HG03442 (cell line): Measurements from ENCODE around the gene IRF2BPL.
"Not testable (repeated sequence)": the region's sequence is repeated elsewhere in the genome, so short reads cannot be mapped to it uniquely, and the experiment has no call there.

Experiments
- ATAC-seq: cut with Tn5 transposase; IDR thresholded peaks from one replicate; pipeline ENCODE4 v1.9.1; 2021; ENCODE audit warnings: mild to moderate bottlenecking, moderate library complexity; ENCODE audit not compliant: unreplicated experiment

The IRF2BPL gene

GRCh38 chr14:77036484-77037214 is 8.1 kb upstream of the IRF2BPL start:
- no peak for ATAC-seq

DNA sequence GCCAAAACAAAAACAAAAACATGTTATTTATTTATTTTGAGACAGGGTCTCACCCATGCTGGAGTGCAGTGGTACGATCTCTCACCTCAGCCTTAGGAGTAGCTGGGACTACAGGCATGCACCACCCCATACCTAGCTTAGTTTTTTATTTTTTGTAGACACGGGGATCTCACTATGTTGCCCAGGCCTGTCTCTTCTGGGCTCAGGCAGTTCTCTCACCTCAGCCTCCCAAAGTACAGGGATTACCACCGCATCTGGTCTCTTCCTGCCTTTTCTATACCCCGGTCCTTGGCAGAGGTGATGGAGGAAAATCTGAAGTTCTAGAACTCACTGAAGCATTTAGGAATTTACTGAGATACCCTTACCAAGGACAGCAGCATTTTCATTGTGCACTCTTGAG is 6.8 kb upstream of the IRF2BPL start:
- ATAC-seq: no peak

- ATAC-seq: peak; percentile 73
Observed at GRCh38 chr14:77033622-77034589, 5.4 kb upstream of the IRF2BPL start.

GRCh38 chr14:77032844-77033621 is 4.5 kb upstream of the IRF2BPL start:
- no peak for ATAC-seq

DNA sequence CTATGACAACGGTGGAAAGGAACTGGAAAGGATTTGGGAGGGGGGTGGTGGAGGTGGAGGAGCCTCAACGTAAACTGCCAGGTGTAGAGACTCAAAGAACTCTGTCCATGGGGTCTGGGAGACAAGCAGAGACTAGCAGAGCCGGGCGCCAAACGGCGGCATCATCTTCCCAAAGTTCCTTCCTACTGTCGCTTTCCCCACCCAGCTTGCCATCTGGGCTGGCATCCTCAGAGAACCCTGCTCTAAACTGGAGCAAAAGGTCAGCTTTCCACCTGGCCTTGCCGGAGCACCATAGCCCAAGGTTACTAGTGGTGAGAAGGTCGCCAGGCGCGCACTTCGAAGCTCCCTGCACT is 4.0 kb upstream of the IRF2BPL start:
- no peak for ATAC-seq

- no peak for ATAC-seq
Observed at GRCh38 chr14:77031759-77032490, 3.4 kb upstream of the IRF2BPL start.

GRCh38 chr14:77027538-77028383 is 747 bp downstream of the IRF2BPL start:
- ATAC-seq: peak; percentile 25

DNA sequence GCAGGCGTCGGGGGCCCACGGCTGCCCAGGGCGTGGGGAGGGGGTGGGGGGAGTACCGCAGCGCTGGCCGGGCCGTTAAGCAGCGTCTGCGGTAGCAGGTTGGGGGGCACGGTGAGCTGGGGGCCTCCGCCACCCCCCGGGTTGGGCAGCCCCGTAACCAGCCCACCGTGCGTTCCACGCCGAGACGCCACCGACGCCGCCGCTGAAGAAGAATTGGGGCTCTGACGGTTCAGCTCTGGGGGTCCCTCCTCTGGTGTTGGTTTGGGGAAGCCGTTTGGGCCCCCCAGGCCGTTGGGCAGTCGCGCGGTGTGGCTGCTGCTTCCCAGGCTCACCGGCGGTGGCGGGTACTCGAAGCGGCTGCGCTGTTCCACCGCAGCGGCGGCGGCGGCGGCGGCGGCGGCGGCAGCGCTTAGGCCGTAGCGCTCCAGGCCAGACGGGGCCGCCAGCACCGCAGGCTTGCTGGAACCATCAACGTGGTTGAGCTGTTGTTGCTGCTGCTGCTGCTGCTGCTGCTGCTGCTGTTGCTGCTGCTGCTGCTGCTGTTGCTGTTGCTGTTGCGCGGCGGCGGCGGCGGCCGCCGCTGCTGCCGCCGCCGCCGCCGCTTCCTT is 1.5 kb downstream of the IRF2BPL start:
- ATAC-seq: no peak

DNA sequence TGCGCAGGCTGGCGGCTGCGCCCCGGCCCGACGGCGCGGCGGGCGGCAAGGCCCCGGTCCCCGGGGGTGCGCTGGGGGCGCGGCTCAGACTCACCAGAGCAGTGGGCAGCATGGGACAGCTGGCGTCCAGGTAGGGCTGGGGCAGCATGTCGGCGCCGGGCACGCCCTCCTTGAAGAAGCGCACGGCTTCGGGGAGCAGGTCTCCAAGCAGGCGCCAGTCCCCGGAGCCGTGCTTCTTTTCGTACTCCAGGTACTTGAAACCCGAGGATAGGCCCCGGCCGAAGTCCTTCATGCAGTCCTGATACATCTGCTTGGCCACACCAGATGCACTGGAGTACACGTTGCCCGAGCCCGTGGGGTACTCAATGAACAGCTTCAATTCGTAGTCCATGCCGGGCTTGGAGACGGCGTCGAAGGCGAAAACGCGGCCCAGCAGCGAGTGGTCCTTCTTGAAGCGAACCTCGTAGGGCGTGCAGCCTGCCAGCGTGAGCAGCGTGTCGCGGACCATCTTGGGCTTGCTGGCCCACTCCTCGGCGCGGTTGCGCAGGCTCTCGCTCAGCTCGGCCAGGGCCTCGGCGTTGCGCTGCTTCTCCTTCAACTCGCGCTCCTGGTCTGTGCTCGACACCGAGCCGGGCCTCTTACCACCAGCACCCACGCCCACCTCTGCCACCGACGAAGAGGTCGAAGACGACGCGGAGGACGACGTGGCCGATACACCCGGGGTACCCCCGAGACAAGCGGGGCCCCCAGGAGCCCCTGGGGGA is 2.2 kb downstream of the IRF2BPL start:
- ATAC-seq: no peak

DNA sequence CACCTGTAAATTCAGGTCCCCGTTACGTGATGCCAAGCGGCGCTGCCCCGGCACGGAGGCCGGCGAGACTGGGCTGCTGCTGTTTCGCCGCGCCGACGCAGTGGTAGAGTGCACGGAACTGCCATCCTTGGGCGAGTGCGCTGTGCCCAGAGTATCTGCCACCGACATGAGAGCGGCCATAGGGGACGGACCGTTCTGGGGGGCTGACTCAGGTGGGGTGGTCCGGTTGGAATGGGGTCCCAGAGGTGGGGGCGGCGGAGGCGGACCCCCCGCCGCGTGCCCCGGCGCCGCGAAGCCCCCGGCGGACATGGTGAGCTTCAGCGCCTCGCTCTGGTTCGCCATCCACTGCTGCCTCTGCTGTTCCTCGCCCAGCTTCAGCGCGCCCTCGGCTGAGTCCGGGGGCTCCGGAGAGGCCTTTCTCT is 2.8 kb downstream of the IRF2BPL start:
- ATAC-seq: no peak

GRCh38 chr14:77024171-77024691 is 4.3 kb downstream of the IRF2BPL start:
- ATAC-seq: no peak

- no peak for ATAC-seq
Observed at GRCh38 chr14:77023001-77023996, 5.2 kb downstream of the IRF2BPL start.

DNA sequence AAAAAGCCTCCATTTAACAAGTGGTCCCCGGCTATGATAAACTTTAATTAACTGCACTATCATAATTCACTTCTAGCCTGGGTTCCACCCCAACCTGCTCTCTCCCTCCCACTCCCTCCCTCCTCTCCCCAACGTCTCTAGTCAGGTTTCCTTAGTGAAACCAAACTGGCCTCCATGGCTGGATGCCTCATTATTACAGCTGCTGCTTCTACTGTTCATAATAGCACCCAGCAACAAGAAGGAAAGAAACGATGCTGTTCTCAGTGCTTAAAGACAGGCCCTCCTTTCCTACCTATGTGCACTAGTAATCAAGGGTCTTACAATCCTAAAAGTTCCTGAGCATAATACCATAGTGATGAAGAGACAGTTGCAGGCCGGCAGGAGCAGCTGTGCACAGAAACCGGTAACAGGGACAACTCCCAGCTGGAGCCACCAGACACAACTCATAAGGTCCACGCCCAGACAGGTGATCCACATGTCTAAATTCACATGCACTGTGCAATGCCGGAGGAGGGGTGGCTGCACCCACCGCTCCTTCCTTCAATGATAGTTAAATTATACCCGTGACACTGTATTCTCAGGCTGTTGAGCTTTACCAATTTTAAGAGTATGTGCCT is 6.2 kb downstream of the IRF2BPL start:
- peak; percentile 43 for ATAC-seq

- ATAC-seq: not testable (repeated sequence)
Observed at GRCh38 chr14:77021424-77021823, 7.1 kb downstream of the IRF2BPL start.

DNA sequence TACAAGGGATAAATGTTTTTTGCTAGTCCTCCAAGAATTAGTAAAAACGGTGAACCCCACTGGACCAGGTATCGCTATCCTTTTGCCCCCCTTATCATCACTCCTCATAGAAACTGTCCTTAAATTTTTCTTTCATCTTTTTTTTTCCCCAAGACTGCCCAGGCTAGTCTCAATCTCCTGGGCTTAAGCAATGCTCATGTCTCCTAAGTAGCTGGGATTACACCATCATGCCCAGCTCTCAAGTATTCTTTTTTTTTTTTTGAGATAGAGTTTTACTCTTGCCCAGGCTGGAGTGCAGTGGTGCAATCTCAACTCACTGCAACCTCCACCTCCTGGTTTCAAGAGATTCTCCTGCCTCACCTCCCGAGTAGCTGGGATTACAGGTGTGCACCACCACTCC is 9.7 kb downstream of the IRF2BPL start:
- no peak for ATAC-seq

DNA sequence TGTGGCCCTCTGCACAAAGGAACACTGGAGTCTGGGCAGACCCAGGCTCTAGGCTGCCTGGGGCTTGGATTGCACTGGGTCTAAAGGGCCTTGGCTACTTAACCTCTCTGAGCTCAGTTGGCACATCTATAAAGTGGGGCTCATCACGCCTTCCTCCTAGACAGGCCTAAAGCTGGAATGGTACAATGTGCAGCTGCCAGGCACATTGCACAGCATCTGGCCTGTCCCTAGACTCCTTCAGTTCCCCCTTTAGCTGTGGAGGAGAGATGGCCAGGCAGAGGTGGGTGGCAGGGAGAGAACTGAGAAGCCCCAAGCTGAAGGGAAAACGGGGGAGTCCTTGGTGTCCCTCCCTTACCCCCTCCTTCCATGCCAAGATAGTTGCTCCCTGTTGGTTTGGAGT is 10.8 kb downstream of the IRF2BPL start:
- ATAC-seq: no peak

DNA sequence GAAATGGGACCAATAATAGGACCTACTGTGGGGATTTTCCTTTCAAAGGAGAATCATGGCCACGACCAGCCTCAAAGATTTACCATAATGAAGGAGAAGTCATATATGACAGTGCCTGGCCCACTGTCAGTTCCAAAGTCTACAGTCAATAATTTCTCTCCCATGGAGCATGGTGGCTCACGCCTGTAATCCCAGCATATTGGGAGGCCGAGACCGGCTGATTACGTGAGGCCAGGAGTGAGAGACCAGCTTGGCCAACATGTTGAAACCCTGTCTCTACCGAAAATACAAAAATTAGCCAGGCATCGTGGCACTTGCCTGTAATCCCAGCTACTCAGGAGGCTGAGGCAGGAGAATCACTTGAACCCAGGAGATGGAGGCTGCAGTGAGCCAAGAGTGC is 13.8 kb downstream of the IRF2BPL start:
- no peak for ATAC-seq
